LHCN-M2 (cell line): ENCODE results near the gene KIAA1614. TPM values are rescaled to one million over a fixed set of nuclear protein-coding genes. Genes with fewer than 3 reads are reported as not detected.
A peak's percentile ranks its signal among the peaks of the same experiment; 100 is the strongest.

Experiments used
- DNase-seq: peaks from one replicate; pipeline ENCODE4 v3.0.0-alpha.2; 2012; ENCODE audit warnings: low read depth
- polyA plus RNA-seq: library from polyadenylated mRNA; unstranded; fragments of >200 nt; gene quantifications from one replicate; pipeline ENCODE4 v1.2.1, GENCODE V29; 2012; ENCODE audit warnings: missing spikeins
- total RNA-seq: library from RNA; depleted of rRNA; stranded (reverse); fragments of >200 nt; gene quantifications from 2 replicates; pipeline ENCODE4 v1.2.3, GENCODE V29; 2014; rRNA removed

Gene KIAA1614, protein sequence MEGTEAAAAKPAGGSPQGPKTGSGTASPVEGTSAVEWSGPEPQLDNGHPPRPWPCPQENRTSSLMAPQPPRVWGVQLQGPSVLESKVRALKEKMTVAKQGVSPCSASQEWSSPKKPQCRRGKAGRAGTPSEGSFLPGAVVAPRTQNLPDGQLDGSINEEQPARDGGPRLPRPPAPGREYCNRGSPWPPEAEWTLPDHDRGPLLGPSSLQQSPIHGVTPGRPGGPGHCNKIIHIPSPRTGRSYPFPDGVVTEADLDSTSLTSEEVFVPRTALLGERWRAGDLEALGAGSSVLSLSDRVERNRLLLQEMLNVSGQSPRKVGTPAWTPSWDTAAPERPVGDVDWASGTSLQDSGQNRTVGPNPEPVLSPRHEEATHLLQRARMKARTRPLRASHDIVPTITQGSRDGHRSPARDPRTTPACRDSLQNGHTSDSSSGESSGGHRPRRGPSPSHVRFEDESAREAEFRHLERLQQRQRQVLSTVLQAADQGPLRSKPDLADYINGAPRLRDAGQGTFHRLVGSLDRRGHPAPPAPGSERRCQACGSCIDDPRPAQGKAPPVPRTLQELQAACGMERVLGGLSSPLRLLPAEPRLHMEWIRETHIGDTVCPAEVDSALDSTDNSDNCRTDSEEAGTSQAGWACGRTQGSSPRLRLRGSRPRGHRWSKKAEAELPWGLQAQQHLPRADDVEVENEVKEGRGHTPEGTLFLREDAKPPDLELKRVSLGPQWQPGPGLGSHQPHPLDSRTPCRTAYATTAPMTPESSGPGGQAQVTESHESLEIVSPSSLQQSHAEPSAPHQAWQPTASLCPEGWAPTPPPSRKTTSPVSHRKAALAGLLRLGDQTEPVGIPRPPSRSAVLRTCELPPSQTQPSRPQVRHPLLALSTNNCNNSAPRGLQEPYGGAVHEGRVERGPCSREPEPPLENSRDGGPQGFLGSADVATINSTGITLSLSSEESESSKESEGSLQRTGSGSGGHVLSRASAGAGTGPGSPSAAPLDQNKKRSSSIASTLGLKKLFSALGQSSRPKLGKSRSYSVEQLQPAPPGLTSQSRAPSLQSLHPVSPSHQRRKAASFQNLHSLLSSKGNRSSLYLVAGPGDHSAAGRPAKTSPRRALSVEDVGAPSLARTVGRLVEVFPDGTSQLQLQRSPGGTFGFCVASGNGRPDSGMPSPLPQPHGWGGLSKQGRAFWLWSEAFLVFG
- 5.9 and 7.1 TPM in 2 replicates for total RNA-seq
- 4.0 TPM for polyA plus RNA-seq

DNA sequence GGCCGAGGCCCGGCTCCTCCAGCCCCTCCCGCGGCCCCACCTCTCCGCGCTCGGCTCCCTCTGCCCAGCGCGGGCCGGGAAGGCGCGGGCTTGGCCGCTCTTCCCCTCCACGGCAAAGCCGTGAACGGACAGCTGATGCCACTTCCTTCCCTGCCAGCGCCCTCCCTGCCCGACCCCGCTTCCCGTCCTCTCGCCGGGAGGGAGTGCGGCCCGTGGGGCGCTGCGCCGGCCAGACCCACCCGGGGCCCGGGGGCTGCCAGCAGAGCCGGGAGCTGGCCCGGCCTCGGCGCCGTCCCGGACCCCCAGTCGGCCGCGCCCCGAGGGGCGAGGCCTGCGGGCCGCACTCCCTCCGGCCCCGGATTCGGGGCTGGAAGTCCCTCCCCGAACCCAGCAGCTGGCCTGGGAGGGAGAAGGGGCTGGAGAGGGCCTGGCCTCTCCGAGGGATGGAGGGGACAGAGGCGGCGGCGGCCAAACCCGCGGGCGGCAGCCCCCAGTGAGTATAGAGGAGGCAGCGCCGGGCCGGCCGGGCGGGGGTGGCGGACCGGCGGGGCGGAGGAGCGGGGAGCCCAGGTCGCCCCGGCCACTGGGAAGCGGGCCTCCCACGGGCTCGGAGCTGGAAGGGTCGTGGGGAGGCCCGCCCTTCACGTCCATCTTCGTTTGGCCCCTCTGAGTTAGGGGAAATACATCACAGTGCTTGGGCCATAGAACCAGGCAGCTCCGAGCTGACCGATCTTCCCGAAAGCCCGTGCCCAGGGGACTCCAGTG, at the start of gene KIAA1614:
TSS of gene KIAA1614 (plus strand) at position 97 of the 765 bp plus-strand sequence. CDS start at position 444, 347 bp downstream.
- DNase-seq: peak; percentile 64

DNA sequence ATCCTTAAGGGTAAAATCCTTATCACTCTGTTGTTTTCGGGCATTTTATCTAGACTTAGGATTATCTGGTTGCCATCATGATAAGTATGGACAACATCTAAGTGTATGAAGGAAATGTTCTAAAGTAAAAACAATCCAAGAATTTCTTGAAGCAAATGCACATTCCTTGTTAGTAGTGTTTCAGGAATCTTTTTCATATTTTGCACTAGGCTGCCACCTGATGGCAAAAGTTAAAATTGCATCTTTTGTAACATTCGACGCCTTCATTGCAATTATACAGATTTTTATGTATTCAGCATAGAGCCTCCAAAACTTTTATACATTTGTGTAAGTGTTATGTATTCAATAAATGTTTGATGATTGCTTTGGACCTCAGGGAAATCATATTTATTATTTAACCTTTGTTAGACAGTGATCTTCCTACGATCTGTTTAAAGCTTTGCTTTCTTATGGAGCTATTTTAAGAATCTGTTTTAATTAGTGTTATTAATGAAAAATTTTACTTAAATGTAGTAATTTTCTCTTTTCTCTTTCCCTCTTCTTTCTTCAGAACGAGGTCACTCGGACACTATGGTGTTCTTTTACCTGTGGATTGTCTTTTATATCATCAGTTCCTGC, 49.4 kb upstream of the KIAA1614 start:
- peak; percentile 64 for DNase-seq

DNA sequence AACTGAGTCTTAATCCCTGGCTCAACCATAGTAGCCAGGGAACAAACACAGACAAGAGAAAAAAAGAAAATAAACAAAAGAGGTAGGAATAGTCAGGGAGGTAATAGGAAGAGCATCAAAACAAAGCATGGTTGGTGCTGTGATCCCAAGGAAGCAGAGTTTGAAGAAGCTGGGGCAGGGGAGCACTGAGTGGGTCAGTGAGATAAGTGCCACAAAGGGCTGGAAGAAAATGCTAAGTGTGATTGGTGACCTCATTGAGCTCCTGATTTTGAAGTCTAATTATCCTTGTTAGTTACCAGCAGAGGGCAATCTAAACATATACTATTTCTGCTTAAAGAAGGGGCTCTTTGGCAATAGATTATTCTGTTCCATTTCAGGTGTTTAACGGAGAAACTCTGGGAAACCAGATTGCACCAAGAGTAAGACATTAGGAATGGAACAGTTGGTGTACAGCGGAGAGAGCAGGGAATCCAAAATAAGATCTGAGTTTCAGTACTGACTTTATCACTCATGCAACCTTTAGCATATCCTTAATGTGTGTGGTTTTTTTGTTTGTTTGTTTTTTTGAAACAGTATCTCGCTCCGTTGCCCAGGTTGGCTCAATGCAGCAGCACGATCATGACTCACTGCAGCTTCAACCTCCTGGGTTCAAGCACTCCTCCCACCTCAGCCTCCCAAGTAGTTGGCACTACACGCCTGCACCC, 30.7 kb upstream of the KIAA1614 start:
- DNase-seq: peak; percentile 45

DNA sequence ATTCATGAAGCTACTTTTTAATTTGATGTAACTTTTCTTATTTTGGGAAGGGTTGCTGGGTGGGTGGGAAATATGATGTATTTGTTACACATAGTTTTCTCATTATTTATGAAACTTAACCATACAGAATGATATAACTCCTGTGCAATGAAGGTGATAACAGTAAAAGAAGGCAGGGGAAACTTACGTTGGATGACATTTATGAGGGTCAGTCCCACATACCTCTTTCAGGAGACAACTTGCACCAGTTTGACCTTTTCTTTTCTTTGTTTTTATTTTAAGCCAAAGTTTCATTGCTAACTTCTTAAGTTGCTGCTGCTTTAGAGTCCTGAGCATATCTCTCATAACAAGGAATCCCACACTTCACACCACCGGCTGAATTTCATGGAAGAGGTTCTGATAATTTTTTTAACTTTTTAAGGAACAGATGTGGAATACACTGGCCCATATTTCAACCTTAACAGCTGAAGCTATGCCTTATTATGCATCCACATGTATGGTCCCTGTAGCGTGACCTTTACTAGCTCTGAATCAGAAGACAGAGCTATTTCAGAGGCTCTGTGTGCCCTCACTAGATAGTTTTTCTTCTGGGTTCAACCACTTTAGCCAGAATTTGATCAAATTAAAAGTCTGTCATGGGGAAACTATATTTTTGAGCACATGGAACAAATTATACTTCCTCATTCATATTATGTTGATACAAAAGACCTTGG, 28.0 kb upstream of the KIAA1614 start:
- no peak for DNase-seq

DNA sequence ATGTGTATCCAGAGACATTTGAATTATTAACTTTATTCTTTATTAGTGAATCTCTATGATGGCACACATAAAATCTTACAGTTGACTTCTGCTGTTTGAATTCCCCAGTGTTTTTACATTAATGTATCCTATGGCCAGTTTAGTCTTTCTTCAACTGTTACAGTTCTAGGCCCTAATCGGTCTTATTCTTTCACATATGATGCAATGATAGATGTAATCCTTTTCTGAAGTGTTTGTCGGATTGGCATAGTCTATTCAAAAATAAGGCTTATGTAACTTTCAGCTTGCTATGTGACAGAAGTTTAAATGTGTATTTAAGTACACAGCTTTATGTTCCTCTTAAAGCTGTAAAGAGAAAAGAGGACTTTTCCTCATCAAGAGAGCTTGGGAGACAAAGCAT, 26.4 kb upstream of the KIAA1614 start:
- DNase-seq: no peak

DNA sequence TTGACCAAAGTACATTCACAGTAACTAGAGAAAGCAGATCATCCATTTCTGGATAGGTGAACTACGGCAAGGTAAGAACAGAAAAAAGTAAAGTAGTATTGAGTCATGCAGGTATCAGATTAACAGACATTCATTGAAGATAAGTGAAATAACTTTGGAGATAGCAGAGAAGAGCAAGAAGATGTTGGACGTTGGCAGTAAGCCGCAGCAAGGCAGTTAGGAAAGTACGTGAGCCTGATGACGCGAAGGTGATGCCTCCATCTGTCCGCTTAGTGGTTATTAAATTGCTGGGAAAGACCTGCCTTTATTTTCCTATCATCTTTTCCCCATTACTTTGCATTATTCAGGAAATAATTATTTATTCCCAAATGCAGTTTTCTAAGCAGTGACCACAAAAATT, 24.9 kb upstream of the KIAA1614 start:
- DNase-seq: no peak

DNA sequence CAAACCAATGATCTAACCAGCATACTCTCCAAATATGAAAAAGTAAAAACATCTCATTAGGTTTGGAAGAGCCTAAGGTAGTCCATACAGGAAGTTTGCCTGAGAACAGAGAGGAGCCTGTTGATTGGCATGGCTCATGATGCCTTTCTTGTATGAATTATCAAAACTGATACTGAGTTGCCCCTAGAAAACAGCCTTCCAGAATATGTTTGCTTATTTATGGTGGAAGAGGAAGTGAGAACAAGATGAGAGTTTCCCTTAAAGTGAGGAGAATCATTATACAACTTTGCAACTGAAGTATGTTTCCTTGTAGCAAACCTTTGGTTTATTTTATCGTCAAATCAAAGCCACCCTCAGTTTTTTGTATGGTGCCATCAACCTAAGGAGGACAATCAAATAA, 23.8 kb upstream of the KIAA1614 start:
- DNase-seq: no peak

DNA sequence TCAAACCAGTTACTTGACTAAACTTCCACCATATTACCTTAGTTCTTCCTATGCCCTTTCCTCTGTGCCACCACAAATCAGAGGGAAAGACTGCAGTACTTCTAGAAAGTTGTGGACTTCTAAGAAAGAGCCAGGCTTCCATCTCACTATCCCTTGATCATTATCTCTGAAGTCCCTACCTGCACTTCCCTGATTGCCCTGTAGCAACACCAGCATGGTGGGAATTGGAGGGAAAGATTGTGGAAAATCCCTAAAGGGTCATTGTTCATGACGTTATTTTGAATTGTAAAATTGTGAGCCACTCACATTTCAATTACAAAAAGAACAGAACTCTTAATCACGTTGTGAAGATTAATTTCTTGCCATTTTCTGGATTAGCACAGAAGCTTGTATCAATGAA, 23.4 kb upstream of the KIAA1614 start:
- no peak for DNase-seq

DNA sequence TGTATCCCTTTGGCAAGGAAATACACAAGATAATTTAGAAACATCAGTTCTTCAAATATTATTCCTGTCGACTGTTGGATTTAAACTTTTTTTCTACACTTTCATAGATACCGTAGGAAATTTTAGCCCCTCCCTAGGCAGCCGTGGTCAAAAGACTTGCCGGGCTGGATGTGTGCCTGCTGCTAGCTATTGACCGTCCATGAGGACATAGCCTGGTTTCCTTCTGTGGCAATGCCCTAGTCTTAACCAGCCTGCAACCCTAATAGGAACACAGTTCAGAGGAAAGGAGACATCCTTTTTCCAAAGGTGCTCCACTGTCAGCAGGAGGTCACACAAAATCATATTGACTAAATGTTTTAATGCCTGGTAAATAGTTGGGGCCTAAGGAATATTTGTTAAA, 20.4 kb upstream of the KIAA1614 start:
- no peak for DNase-seq

DNA sequence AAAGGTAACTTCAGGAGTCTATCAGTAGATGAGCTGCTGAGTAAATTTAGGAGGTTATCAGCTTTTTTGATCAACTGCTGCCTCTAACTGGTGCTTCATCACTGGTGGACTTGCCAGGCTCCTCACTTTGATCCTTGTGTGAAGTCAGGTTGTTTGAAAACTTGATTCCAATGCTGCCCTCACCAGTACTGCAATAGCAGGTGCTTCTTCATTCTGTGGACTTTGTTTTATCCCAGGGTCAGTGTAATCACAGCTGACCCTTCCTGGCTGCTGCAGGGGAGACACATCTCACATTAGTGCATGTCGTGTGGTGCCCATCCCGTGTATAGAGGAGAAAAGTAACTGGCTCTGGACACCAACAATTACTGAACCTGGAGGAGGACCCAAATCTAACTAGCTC, 20.0 kb upstream of the KIAA1614 start:
- DNase-seq: no peak

DNA sequence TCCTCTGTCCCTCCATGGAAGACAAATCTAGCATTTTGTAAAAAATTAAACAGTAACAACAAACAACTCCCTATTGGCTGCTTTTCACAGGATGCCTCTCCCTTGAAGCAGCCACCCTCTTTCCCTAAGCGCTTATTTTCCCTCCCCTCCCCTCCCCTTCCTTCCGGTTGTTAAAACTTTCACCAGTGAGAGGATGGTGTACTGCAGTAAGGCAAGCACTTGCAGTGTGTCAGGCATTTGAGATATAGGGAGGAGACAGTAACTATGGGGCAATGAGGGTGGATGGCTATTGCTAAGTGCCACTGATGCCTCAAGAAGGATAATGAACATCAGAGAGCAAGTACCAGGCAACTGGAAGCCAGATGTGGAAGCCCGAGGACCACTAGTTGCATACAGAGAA, 19.1 kb upstream of the KIAA1614 start:
- no peak for DNase-seq

DNA sequence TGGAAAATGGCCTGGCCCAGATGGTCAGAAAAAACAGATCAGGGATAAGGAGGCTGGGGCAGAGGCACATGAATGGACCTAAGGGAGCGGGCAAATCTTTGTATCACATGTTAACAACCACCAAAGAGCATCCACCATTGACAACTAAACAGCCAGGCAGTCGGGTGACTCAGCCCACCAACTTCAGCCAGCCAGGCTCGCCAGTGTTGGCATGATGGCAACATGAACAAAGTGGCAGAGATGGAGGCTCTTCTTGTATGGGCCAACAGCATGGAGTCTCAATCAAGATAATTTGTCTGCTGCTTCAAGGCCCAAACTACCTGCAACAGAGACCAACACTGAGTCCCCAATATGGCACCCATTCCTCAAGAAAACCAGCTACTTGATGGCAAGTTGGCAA, 16.5 kb upstream of the KIAA1614 start:
- no peak for DNase-seq

DNA sequence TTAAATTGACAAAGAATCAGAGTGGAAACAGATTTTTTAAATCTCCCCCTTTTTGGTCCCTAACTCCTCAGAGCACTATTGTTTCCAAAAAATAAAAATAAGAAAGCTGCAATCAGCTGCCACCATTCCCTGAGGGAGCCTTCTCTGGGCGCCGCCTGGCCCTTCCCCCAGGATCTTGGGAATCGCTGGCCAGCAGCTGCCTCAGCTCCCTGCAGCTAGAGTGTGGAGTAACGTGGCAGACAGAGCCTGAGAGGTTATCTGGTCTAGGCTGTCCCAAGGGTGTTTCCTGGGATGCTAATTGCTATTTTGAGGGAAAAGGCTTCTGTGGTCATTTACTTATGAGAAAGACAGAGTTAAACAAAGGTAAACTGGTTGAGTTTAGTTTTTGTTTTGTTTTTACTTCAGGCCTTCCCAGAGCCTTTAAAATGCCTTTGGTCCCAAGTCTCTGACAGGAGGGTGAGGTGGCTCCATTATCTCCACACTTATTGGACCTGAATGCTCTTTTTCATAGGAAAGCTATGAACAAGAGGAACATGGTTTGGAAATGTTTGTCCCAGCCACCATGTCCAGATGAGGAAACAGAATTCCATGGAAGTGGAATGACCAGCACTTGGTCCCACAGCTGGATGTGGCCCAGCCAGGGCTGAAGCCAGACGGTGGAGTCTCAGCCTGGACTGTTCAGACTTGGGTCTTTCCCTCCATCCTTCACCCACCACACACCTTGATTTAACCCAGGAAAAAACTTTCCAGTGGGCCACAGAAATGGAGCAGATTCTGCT, 14.1 kb upstream of the KIAA1614 start:
- peak; percentile 37 for DNase-seq

DNA sequence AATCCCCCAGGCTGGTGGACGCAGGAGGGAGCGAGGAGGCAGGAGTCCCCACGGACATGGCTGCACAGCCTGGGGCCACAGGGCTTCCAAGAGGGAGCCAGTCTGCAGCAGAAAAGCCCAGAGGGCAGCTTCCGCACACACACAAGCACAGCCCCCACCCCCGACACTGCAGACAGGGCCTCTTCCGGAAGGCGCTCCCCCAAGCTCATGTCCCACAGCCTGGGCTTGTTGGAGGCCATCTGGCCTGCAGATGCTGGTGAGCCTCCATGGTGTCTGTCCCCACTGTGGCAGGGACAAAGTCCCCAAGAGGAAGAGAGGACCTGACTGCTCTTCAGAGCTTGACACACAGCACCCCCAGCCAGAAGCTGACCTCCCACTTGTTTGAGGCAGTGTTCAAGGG, 13.4 kb upstream of the KIAA1614 start:
- no peak for DNase-seq

DNA sequence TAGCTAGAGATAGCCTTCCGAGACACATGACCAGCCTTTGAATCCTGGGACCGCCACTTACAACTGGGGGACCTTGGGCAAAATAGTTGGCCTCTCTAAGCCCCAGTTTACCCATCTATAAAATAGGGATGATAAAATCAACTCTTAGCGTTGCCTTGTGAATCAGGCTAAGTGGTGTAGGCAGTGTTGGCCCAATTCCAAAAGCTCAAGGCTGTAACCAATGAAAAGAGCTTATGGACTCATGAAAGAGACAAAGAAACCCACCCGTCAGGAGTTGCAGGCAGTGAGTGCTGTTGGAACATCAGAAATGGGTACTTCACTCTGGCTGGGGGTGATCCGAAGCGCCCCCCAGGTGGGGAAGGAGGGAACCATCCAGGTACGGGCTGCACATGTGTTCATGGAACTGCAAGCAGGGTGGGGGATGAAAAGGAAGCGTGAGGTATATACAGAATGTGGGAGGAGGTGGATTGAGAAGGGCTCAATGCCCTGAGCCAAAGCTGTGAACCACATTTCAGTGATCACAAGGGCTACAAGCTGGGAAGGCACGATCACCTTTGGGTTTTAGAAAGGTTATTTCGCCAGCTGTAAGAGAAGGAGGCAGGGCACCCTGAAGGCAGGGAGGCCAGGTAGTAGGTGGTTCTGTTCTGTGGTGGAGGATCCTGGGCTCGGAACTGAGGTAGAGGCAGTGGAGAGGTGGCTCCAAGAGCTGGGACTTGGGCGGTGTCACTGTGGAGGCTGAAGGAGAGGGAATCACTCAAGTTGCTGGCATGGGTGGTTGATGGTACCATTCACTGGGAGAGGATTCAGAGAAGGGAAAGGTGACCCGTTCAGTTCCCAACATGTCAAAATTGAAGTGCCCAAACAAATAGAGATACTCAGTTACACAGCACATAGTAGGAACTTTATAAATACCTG, 11.4 kb upstream of the KIAA1614 start:
- no peak for DNase-seq

DNA sequence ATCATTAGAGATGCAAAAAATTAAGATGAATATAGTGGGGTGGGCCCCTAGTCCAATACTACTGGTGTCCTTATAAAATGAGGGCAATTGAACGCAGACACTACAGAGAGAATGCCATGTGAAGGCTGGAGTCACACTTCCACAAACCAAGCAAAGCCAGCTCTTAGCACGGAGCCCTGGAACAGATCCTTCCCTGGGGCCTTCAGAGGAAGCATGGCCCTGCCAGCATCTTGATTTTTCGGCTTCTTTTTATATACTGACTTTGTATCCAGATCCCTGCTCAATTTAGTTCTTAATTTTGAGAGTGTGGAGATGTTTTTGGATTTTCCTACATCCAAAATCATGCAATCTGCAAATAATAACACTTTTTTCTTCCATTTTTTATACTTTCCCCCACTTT, 10.2 kb upstream of the KIAA1614 start:
- DNase-seq: no peak

DNA sequence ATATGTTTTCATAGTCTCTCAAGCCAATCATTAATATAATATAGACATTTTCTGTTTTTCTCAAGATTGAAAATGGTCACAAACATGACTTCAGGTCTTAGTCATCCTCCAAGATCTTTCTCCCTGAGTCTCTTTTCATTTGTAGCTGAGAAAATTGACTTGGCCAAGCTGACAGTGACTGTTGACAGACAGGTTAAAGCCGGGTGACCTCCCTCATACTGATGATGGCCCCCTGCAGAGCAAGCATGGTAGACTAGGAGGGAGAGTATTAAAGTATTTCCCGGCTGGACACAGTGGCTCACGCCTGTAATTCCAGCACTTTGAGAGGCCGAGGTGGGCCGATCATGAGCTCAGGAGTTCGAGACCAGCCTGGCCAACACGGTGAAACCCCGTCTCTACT, 6.8 kb upstream of the KIAA1614 start:
- DNase-seq: no peak

DNA sequence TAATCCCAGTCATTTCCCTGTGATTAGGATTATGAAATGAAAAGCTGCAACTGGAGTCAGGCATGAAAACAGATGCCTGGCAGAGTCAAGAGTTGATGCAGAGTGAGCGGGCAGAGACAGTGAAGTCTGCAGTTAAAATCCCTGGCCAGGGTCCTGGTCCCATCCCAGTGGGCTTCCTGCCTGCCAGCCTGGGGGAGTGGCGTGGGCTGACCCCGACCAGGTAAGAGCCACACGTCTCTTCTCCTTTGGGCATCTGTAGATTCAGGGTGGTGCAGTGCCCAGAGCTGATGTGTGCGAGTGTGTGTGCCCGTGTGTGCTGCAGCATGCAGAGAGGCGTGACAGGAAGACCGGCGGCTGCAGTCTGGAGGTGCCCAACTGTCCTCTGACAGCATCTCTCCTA, 6.2 kb upstream of the KIAA1614 start:
- no peak for DNase-seq
